Measurements from ENCODE around the gene HERPUD1.
"Not testable (repeated sequence)": the region's sequence is repeated elsewhere in the genome, so short reads cannot be mapped to it uniquely, and the experiment has no call there.

HERPUD1 gene

GRCh38 chr16:56931892-56932720 lies at the start of gene HERPUD1:
TSS of gene HERPUD1 (plus strand) at chr16:56932142. CDS start at chr16:56932245, 103 bp downstream.
- DNase-seq = peak; percentile 96

GRCh38 chr16:56883586-56883985 lies 48.4 kb upstream of the HERPUD1 start:
- DNase-seq = no peak

GRCh38 chr16:56884026-56884582 lies 47.8 kb upstream of the HERPUD1 start:
- no peak for DNase-seq

GRCh38 chr16:56884929-56885328 lies 47.0 kb upstream of the HERPUD1 start:
- not testable (repeated sequence) for DNase-seq

- no peak for DNase-seq
Observed at GRCh38 chr16:56885446-56886162, 46.3 kb upstream of the HERPUD1 start.

- DNase-seq = no peak
Observed at GRCh38 chr16:56886296-56886695, 45.6 kb upstream of the HERPUD1 start.

GRCh38 chr16:56886826-56887225 lies 45.1 kb upstream of the HERPUD1 start:
- no peak for DNase-seq

GRCh38 chr16:56888806-56889205 lies 43.1 kb upstream of the HERPUD1 start:
- no peak for DNase-seq

- DNase-seq = no peak
Observed at GRCh38 chr16:56889206-56889605, 42.7 kb upstream of the HERPUD1 start.

GRCh38 chr16:56891685-56892084 lies 40.3 kb upstream of the HERPUD1 start:
- DNase-seq = no peak

- DNase-seq = no peak
Observed at GRCh38 chr16:56892705-56893104, 39.2 kb upstream of the HERPUD1 start.

GRCh38 chr16:56894331-56894917 lies 37.5 kb upstream of the HERPUD1 start:
- DNase-seq = no peak

- DNase-seq = no peak
Observed at GRCh38 chr16:56895813-56896212, 36.1 kb upstream of the HERPUD1 start.

- no peak for DNase-seq
Observed at GRCh38 chr16:56896244-56896643, 35.7 kb upstream of the HERPUD1 start.

GRCh38 chr16:56897026-56897799 lies 34.7 kb upstream of the HERPUD1 start:
- no peak for DNase-seq

- DNase-seq = no peak
Observed at GRCh38 chr16:56898847-56899246, 33.1 kb upstream of the HERPUD1 start.

- no peak for DNase-seq
Observed at GRCh38 chr16:56903866-56904265, 28.1 kb upstream of the HERPUD1 start.

GRCh38 chr16:56907401-56907800 lies 24.5 kb upstream of the HERPUD1 start:
- no peak for DNase-seq

GRCh38 chr16:56909527-56909979 lies 22.4 kb upstream of the HERPUD1 start:
- no peak for DNase-seq

- no peak for DNase-seq
Observed at GRCh38 chr16:56910112-56910511, 21.8 kb upstream of the HERPUD1 start.

GRCh38 chr16:56910654-56911539 lies 21.0 kb upstream of the HERPUD1 start:
- DNase-seq = no peak
